Liver (tissue), 9 donors: ENCODE measurements around the gene GATM. TPM values are rescaled to one million over a fixed set of nuclear protein-coding genes. Genes with fewer than 3 reads are reported as not detected.

Experiments
- DNase-seq: peaks from one replicate; pipeline ENCODE4 v3.0.0-alpha.2; 2017; ENCODE audit warnings: low spot score
- H3K27ac ChIP-seq, 2 donors: one replicate each; pipeline ENCODE4 v1.7.0; 2013; ENCODE audit warnings: inconsistent platforms in 2 of 2, low read length in 2 of 2, control low read depth in 1 of 2, low read depth in 1 of 2, mild to moderate bottlenecking in 1 of 2
- H3K27me3 ChIP-seq, 4 donors: one replicate each; pipeline versions ENCODE4 v1.6.1 to v1.7.0; 2013; ENCODE audit warnings: low read length in 3 of 4, inconsistent platforms in 1 of 4, mild to moderate bottlenecking in 1 of 4, moderate library complexity in 1 of 4; ENCODE audit not compliant: control insufficient read depth in 4 of 4, insufficient read depth in 4 of 4
- H3K36me3 ChIP-seq, 4 donors: one replicate each; pipeline versions ENCODE4 v1.6.1 to v1.7.0; 2013; ENCODE audit warnings: low read length in 3 of 4, mild to moderate bottlenecking in 3 of 4, low read depth in 1 of 4, moderate library complexity in 1 of 4; ENCODE audit not compliant: control insufficient read depth in 4 of 4, insufficient read depth in 3 of 4
- H3K4me1 ChIP-seq, 4 donors: one replicate each; pipeline versions ENCODE4 v1.6.1 to v1.7.0; 2013; ENCODE audit warnings: low read length in 3 of 4, mild to moderate bottlenecking in 3 of 4, moderate library complexity in 1 of 4; ENCODE audit not compliant: control insufficient read depth in 4 of 4, insufficient read depth in 4 of 4
- H3K4me3 ChIP-seq, 3 donors: one replicate each; pipeline versions ENCODE4 v1.6.1 to v1.7.0; 2013; ENCODE audit warnings: low read length in 3 of 3, control low read depth in 1 of 3, low read depth in 1 of 3, mild to moderate bottlenecking in 1 of 3
- H3K9ac ChIP-seq, 2 donors: one replicate each; pipeline ENCODE4 v1.7.0; 2013; ENCODE audit warnings: low read length in 2 of 2, mild to moderate bottlenecking in 2 of 2, moderate library complexity in 2 of 2, control low read depth in 1 of 2, low read depth in 1 of 2
- H3K9me3 ChIP-seq, 4 donors: one replicate each; pipeline versions ENCODE4 v1.6.1 to v1.7.0; 2013; ENCODE audit warnings: low read length in 3 of 4; ENCODE audit not compliant: control insufficient read depth in 4 of 4
- ATF3 ChIP-seq: IDR thresholded peaks from 2 replicates; pipeline ENCODE4 v1.6.1; 2016; ENCODE audit warnings: antibody characterized with exemption
- CTCF ChIP-seq: fragments of 150-350 bp; IDR thresholded peaks from 2 replicates; pipeline ENCODE4 v1.5.1; 2017; ENCODE audit warnings: improper control_type of control experiment, low read depth, low read length; ENCODE audit not compliant: missing input control
- EGR1 ChIP-seq, 2 donors: IDR thresholded peaks; 2 replicates each; pipeline ENCODE4 v1.6.1; 2016 to 2018; ENCODE audit warnings: antibody characterized with exemption in 2 of 2, low read depth in 2 of 2
- FOXA1 ChIP-seq: IDR thresholded peaks from 2 replicates; pipeline ENCODE4 v1.6.1; 2016; ENCODE audit warnings: antibody characterized with exemption
- FOXA2 ChIP-seq: IDR thresholded peaks from 2 replicates; pipeline ENCODE4 v1.6.1; 2016; ENCODE audit warnings: antibody characterized with exemption
- GABPA ChIP-seq, 2 donors: IDR thresholded peaks in 1 of 2; conservative IDR thresholded peaks in 1 of 2; 2 replicates each; pipeline ENCODE4 v1.6.1; 2016; ENCODE audit warnings: antibody characterized with exemption in 2 of 2, mild to moderate bottlenecking in 1 of 2, moderate library complexity in 1 of 2
- HNF4A ChIP-seq, 2 donors: conservative IDR thresholded peaks; 2 replicates each; pipeline ENCODE4 v1.6.1; 2016; ENCODE audit warnings: antibody characterized with exemption in 2 of 2, mild to moderate bottlenecking in 2 of 2
- HNF4G ChIP-seq: IDR thresholded peaks from 2 replicates; pipeline ENCODE4 v1.6.1; 2016; ENCODE audit warnings: antibody characterized with exemption
- JUND ChIP-seq, 2 donors: IDR thresholded peaks; 2 replicates each; pipeline ENCODE4 v1.6.1; 2016; ENCODE audit warnings: antibody characterized with exemption in 2 of 2
- MAX ChIP-seq: IDR thresholded peaks from 2 replicates; pipeline ENCODE4 v1.6.1; 2016; ENCODE audit warnings: antibody characterized with exemption
- NR2F2 ChIP-seq: IDR thresholded peaks from 2 replicates; pipeline ENCODE4 v1.6.1; 2016; ENCODE audit warnings: antibody characterized with exemption
- RAD21 ChIP-seq, 2 donors: IDR thresholded peaks; 2 replicates each; pipeline ENCODE4 v1.6.1; 2016; ENCODE audit warnings: antibody characterized with exemption in 2 of 2, mild to moderate bottlenecking in 2 of 2
- REST ChIP-seq: IDR thresholded peaks from 2 replicates; pipeline ENCODE4 v1.6.1; 2016; ENCODE audit warnings: antibody characterized with exemption, mild to moderate bottlenecking
- RXRA ChIP-seq, 2 donors: IDR thresholded peaks; 2 replicates each; pipeline ENCODE4 v1.6.1; 2017 to 2018; ENCODE audit warnings: antibody characterized with exemption in 2 of 2, mild to moderate bottlenecking in 1 of 2
- SP1 ChIP-seq: IDR thresholded peaks from 2 replicates; pipeline ENCODE4 v1.6.1; 2018; ENCODE audit warnings: antibody characterized with exemption, mild to moderate bottlenecking
- TAF1 ChIP-seq: conservative IDR thresholded peaks from 2 replicates; pipeline ENCODE4 v1.6.1; 2016; ENCODE audit warnings: antibody characterized with exemption, mild to moderate bottlenecking
- YY1 ChIP-seq: IDR thresholded peaks from 2 replicates; pipeline ENCODE4 v1.6.1; 2016; ENCODE audit warnings: antibody characterized with exemption, mild to moderate bottlenecking
- ZBTB33 ChIP-seq: IDR thresholded peaks from 2 replicates; pipeline ENCODE4 v1.6.1; 2016; ENCODE audit warnings: antibody characterized with exemption
- whole genome bisulfite sequencing: extraction: QIAGEN DNeasy Blood & Tissue Kit; methylation state at CpG from one replicate; pipeline ENCODE4 v1.1.7; 2013; 5-methylcytosine and 5-hydroxymethylcytosine counted together
- polyA plus RNA-seq, 2 donors: library from polyadenylated mRNA; stranded (reverse) in 1 of 2; unstranded in 1 of 2; fragments of 200-250 nt in 1 of 2; fragments of >200 nt in 1 of 2; fragmentation: Nextera tagmentation in 1 of 2; extraction: Ambion mirVana in 1 of 2; gene quantifications; one replicate each; pipeline versions ENCODE4 v1.2.1 to v1.2.3, GENCODE V29; 2013 to 2015
- total RNA-seq, 2 donors: library from RNA; depleted of rRNA; stranded (reverse); fragments of >200 nt; gene quantifications; one replicate each; pipeline ENCODE4 v1.2.3, GENCODE V29; 2014
- donor health status: healthy.
- donor health status: healthy.
- donor health status: healthy.
- donor health status: healthy.
- donor health status: healthy.

Gene GATM
- total and polyA plus RNA-seq, 4 donors: 401 to 1,079 (median 674) TPM

- TF ChIP-seq MAX (peak; percentile 26), SP1 (peak; percentile 9), RAD21 (IDR thresholded peaks at IDR 0.05) (no peak), FOXA2 (no peak), GABPA (IDR thresholded peaks at IDR 0.05 in 1 of 2, conservative IDR thresholded peaks at IDR 0.05 in 1 of 2) (no peak), HNF4A (conservative IDR thresholded peaks at IDR 0.05) (peak in 1 of 2 donors; percentile 14), ATF3 (no peak), FOXA1 (no peak)
These were observed 544 bp upstream of the GATM start (continued) for GRCh38 chr15:45378913-45379262.

GRCh38 chr15:45377609-45378148, 665 bp downstream of the GATM start:
- H3K36me3 ChIP-seq: peaks cover 0 to 8% (median 5%) of the 10 kb centered on the region in 4 donors
- peak overlapping the region; percentile 74 to 80 for H3K9ac ChIP-seq
- H3K27ac ChIP-seq: peak overlapping the region; percentile 60 to 86
- no peaks in the 10 kb centered on the region for H3K9me3 ChIP-seq
- H3K4me3 ChIP-seq: peak overlapping the region; percentile 65 to 93 (median 68)
- no peaks in the 10 kb centered on the region for H3K27me3 ChIP-seq
- no peak for DNase-seq
- TF ChIP-seq JUND (IDR thresholded peaks at IDR 0.05) (no peak), REST (no peak), MAX (no peak), YY1 (no peak), SP1 (no peak), FOXA1 (no peak), ZBTB33 (no peak), EGR1 (IDR thresholded peaks at IDR 0.05; ENCODE audit: low read depth in 2 of 2) (no peak), RXRA (IDR thresholded peaks at IDR 0.05) (no peak), GABPA (IDR thresholded peaks at IDR 0.05 in 1 of 2, conservative IDR thresholded peaks at IDR 0.05 in 1 of 2) (no peak), FOXA2 (no peak), NR2F2 (no peak), TAF1 (no peak), HNF4G (no peak), CTCF (no peak), HNF4A (conservative IDR thresholded peaks at IDR 0.05) (no peak), ATF3 (no peak)
- H3K4me1 ChIP-seq: peaks cover 2 to 37% (median 24%) of the 10 kb centered on the region in 4 donors
- 2% methylated on average over 32 of the region's 32 CpGs for WGBS
